ENCODE measurements around the gene TRPM6. TPM values are rescaled to one million over a fixed set of nuclear protein-coding genes. Genes with fewer than 3 reads are reported as not detected.
"Not testable (repeated sequence)": the region's sequence is repeated elsewhere in the genome, so short reads cannot be mapped to it uniquely, and the experiment has no call there.

Gene TRPM6
- total RNA-seq, 2 donors from 2014 or later: 0.41 to 1.3 TPM

GRCh38 chr9:74908665-74909064 lies 20.9 kb upstream of the TRPM6 start:
- ATAC-seq (ENCODE audit: insufficient number of reproducible peaks, low FRiP score, low read depth) (no peak), DNase-seq (ENCODE audit: low spot score) (no peak)
- no peak for TF ChIP-seq CTCF (IDR thresholded peaks at IDR 0.05)
- no peaks in the 10 kb centered on the region for H3K4me1 ChIP-seq (ENCODE audit: control insufficient read depth in 1 of 2, low read depth in 2 of 2)
- H3K36me3 ChIP-seq: no peaks in the 10 kb centered on the region
- H3K27me3 ChIP-seq (replicated peaks; ENCODE audit: insufficient read depth): no peaks in the 10 kb centered on the region
- H3K9me3 ChIP-seq: peaks cover 3% of the 10 kb centered on the region
- H3K4me3 ChIP-seq: no peak overlapping the region
- no peak overlapping the region for H3K27ac ChIP-seq

- H3K4me3 ChIP-seq: no peak overlapping the region
- DNase-seq (ENCODE audit: low spot score): no peak
- ATAC-seq (ENCODE audit: insufficient number of reproducible peaks, low FRiP score, low read depth): no peak
Measured at GRCh38 chr9:74907085-74907484, 19.4 kb upstream of the TRPM6 start.

GRCh38 chr9:74901001-74901400 lies 13.3 kb upstream of the TRPM6 start:
- ATAC-seq (ENCODE audit: insufficient number of reproducible peaks, low FRiP score, low read depth): no peak

More at GRCh38 chr9:74907085-74907484, 19.4 kb upstream of the TRPM6 start:
- Histone ChIP-seq H3K27me3 (replicated peaks; ENCODE audit: insufficient read depth) (no peaks in the 10 kb centered on the region), H3K9me3 (peaks cover 3% of the 10 kb centered on the region), H3K4me1 (ENCODE audit: control insufficient read depth in 1 of 2, low read depth in 2 of 2) (no peaks in the 10 kb centered on the region), H3K27ac (no peak overlapping the region), H3K36me3 (no peaks in the 10 kb centered on the region)
- no peak for TF ChIP-seq CTCF (IDR thresholded peaks at IDR 0.05)

GRCh38 chr9:74888449-74888848 lies 728 bp upstream of the TRPM6 start:
- H3K4me3 ChIP-seq: not testable (repeated sequence)

More at GRCh38 chr9:74901001-74901400, 13.3 kb upstream of the TRPM6 start:
- no peaks in the 10 kb centered on the region for H3K36me3 ChIP-seq
- no peak for TF ChIP-seq CTCF (IDR thresholded peaks at IDR 0.05)
- H3K4me1 ChIP-seq (ENCODE audit: control insufficient read depth in 1 of 2, low read depth in 2 of 2): no peaks in the 10 kb centered on the region
- no peaks in the 10 kb centered on the region for H3K9me3 ChIP-seq
- DNase-seq (ENCODE audit: low spot score): no peak
- no peak overlapping the region for H3K4me3 ChIP-seq
- H3K27ac ChIP-seq: no peak overlapping the region
- H3K27me3 ChIP-seq (replicated peaks; ENCODE audit: insufficient read depth): no peaks in the 10 kb centered on the region

GRCh38 chr9:74887981-74888370 lies 255 bp upstream of the TRPM6 start:
- Histone ChIP-seq H3K9me3 (no peaks in the 10 kb centered on the region), H3K4me1 (ENCODE audit: control insufficient read depth in 1 of 2, low read depth in 2 of 2) (peaks cover 0 to 5% of the 10 kb centered on the region in 2 donors), H3K27me3 (replicated peaks; ENCODE audit: insufficient read depth) (no peaks in the 10 kb centered on the region), H3K4me3 (peak overlapping the region; percentile 74), H3K36me3 (no peaks in the 10 kb centered on the region), H3K27ac (no peak overlapping the region)
- DNase-seq (ENCODE audit: low spot score) (no peak), ATAC-seq (ENCODE audit: insufficient number of reproducible peaks, low FRiP score, low read depth) (no peak)
- TF ChIP-seq CTCF (IDR thresholded peaks at IDR 0.05): no peak

More at GRCh38 chr9:74888449-74888848, 728 bp upstream of the TRPM6 start:
- DNase-seq (ENCODE audit: low spot score); H3K27ac ChIP-seq; H3K9me3 ChIP-seq; ATAC-seq (ENCODE audit: insufficient number of reproducible peaks, low FRiP score, low read depth); H3K4me1 ChIP-seq (ENCODE audit: control insufficient read depth in 1 of 2, low read depth in 2 of 2); H3K27me3 ChIP-seq (replicated peaks; ENCODE audit: insufficient read depth); H3K36me3 ChIP-seq: not testable (repeated sequence)

- ATAC-seq (ENCODE audit: insufficient number of reproducible peaks, low FRiP score, low read depth): no peak
- H3K27me3 ChIP-seq (replicated peaks; ENCODE audit: insufficient read depth): no peaks in the 10 kb centered on the region
- H3K9me3 ChIP-seq: peaks cover 14% of the 10 kb centered on the region
- H3K27ac ChIP-seq: no peak overlapping the region
- DNase-seq (ENCODE audit: low spot score): no peak
- no peak overlapping the region for H3K4me3 ChIP-seq
- no peaks in the 10 kb centered on the region for H3K36me3 ChIP-seq
- TF ChIP-seq CTCF (IDR thresholded peaks at IDR 0.05): no peak
- H3K4me1 ChIP-seq (ENCODE audit: control insufficient read depth in 1 of 2, low read depth in 2 of 2): no peaks in the 10 kb centered on the region
Measured at GRCh38 chr9:74876382-74876949, 11.3 kb downstream of the TRPM6 start.

Data from thoracic aorta (tissue), 2 donors.